22Rv1 (cell line): ENCODE results near the gene EDEM2.

Source experiments
- ZFX ChIP-seq: fragments of 450-650 bp; IDR thresholded peaks from 2 replicates; pipeline ENCODE4 v1.6.1; 2017; ENCODE audit warnings: antibody characterized with exemption, borderline replicate concordance
- TF ChIP-seq, protein P1 (sequence below): fragments of 450-650 bp; IDR thresholded peaks from 2 replicates; pipeline ENCODE4 v1.5.1; 2017; ENCODE audit warnings: mild to moderate bottlenecking

GRCh38 chr20:35144694-35145093 lies 2.4 kb downstream of the EDEM2 start:
- TF ChIP-seq, protein P1, sequence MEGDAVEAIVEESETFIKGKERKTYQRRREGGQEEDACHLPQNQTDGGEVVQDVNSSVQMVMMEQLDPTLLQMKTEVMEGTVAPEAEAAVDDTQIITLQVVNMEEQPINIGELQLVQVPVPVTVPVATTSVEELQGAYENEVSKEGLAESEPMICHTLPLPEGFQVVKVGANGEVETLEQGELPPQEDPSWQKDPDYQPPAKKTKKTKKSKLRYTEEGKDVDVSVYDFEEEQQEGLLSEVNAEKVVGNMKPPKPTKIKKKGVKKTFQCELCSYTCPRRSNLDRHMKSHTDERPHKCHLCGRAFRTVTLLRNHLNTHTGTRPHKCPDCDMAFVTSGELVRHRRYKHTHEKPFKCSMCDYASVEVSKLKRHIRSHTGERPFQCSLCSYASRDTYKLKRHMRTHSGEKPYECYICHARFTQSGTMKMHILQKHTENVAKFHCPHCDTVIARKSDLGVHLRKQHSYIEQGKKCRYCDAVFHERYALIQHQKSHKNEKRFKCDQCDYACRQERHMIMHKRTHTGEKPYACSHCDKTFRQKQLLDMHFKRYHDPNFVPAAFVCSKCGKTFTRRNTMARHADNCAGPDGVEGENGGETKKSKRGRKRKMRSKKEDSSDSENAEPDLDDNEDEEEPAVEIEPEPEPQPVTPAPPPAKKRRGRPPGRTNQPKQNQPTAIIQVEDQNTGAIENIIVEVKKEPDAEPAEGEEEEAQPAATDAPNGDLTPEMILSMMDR: no peak
- TF ChIP-seq ZFX: no peak
